Stimulated activated naive CD8-positive, alpha-beta T cell treated with anti-CD3 and anti-CD28 coated beads, Interleukin-15, amount 100 ng/mL, for 72 hours (primary cell): ENCODE data around the gene KRTCAP3.

ENCODE experiments used
- ATAC-seq: fragments of 150-1000 bp; cut with Tn5 transposase; 2 replicates; pipeline ENCODE4 v1.10.0; 2021; ENCODE audit warnings: mild to moderate bottlenecking, moderate library complexity
- DNase-seq, 2 donors: peaks; one replicate each; pipeline ENCODE4 v3.0.0; 2021 to 2022
- H3K27ac Mint-ChIP-seq, 2 donors: one replicate each; pipeline ENCODE4 v1.8.0; 2022; ENCODE audit warnings: mild to moderate bottlenecking in 2 of 2, mixed read lengths in 2 of 2, moderate library complexity in 2 of 2
- H3K27me3 Mint-ChIP-seq: one replicate; pipeline ENCODE4 v1.8.0; 2022; ENCODE audit warnings: mixed read lengths
- H3K4me1 Mint-ChIP-seq: one replicate; pipeline ENCODE4 v1.8.0; 2022; ENCODE audit warnings: mild to moderate bottlenecking, mixed read lengths
- H3K4me3 Mint-ChIP-seq, 2 donors: one replicate each; pipeline ENCODE4 v1.8.0; 2022; ENCODE audit warnings: mild to moderate bottlenecking in 2 of 2, mixed read lengths in 2 of 2, moderate library complexity in 1 of 2
- H3K9me3 Mint-ChIP-seq, 2 donors: one replicate each; pipeline ENCODE4 v1.8.0; 2022; ENCODE audit warnings: mixed read lengths in 2 of 2

KRTCAP3 gene

DNA sequence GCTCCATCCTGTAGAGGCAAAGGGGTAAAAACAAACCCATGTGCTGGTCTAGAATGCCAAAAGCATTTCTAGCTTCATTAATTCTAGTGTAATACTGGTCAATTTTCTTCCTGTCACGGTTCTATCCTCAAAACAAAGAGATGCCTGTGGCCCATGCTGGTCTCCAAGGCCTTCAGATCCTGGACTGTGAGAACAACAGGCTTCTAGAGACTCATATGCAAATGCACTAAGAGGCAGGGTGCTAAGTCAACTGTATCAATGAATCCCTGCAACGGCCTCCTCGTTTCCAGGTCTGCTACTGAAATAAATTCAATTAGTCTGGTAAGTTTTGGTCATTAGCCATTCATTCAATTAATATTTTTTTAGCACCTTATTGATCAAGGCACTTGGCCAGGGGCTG is 43.3 kb downstream of the KRTCAP3 start:
- Mint-ChIP-seq H3K9me3 (no peaks in the 10 kb centered on the region), H3K27me3 (no peaks in the 10 kb centered on the region), H3K4me1 (peaks cover 27% of the 10 kb centered on the region), H3K27ac (no peak overlapping the region), H3K4me3 (no peak overlapping the region)
- DNase-seq (no peak), ATAC-seq (no peak)

GRCh38 chr2:27489118-27489497 is 46.9 kb downstream of the KRTCAP3 start:
- DNase-seq (no peak), ATAC-seq (no peak)
- Mint-ChIP-seq H3K27ac (peak overlapping the region; percentile 78 to 97), H3K9me3 (no peaks in the 10 kb centered on the region), H3K4me3 (peak overlapping the region; percentile 90 to 96), H3K27me3 (peaks cover 18% of the 10 kb centered on the region), H3K4me1 (peaks cover 42% of the 10 kb centered on the region)

DNA sequence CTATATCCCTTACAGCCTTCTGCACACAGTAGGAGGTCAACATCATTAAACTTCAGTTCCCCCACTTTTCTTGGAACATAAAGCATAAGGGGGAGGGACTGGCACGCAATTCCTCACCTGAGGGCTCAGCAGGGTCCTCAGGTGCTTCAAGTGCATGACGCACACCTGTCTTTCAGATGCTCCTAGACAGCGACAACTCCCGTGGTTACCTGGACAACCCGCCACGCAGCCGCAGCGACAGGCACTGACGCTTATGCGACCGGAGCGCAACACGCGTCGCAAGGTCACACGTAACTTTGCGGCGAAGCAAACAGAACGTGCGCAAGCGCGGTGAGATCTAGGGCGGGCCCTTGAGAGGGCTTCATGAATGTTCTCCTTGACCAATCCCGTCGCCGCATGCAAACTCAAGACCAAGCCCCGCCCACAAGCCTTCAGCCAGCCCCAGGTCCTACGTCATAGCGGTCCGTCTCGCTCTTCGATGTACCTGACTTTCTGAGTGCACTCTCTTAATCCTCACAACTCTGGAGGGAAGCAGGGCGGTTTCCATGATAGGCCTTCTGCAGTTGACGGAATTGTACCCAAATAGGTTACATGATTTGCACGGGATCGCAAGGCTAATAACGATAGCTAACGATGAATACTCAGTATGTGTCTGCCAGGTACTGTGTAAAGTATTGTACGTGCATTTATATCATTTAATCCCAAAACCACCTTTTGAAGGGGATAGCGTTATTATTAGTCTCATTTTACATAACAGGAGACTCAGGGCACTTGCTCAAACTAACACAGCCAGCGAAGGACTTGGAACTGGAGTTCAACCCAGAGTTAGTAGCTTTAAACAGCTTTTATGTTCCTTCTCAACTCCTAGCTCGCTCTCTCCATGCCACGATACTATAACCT is 47.6 kb downstream of the KRTCAP3 start, which contains the start of gene IFT172:
TSS of gene IFT172 (minus strand) at position 246 of the 900 bp plus-strand sequence. CDS start at position 156, 90 bp downstream.
- Mint-ChIP-seq H3K4me3 (peak within 1 kb of the TSS; percentile 90 to 96), H3K27me3 (peaks cover 24% of the 10 kb centered on the region), H3K27ac (peak within 1 kb of the TSS; percentile 78 to 97), H3K4me1 (peaks cover 48% of the 10 kb centered on the region), H3K9me3 (no peaks in the 10 kb centered on the region)
- ATAC-seq (peak; percentile 97), DNase-seq (peak; percentile 97 to 99)

DNA sequence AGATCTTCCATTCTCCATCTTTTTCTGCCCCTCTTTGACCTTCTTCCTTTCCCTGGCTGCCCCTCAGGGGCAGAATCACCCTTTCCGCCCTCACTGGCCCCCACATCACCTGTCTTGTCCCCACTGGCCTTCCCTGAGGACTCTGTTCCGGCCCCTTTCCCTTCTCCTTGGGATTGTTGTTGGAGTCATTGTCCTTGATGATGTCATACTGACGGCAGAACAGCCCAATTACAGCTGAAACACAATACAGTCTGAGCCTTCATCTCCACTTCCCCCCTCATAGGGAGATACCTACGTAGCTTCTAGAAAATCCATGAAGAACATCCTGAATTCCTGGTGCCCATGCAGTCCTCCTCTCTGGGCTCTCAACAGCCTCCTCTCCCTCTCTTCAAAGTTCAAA is 50.4 kb downstream of the KRTCAP3 start:
- no peak for DNase-seq
- no peaks in the 10 kb centered on the region for H3K9me3 Mint-ChIP-seq
- H3K4me1 Mint-ChIP-seq: peaks cover 52% of the 10 kb centered on the region
- peaks cover 52% of the 10 kb centered on the region for H3K27me3 Mint-ChIP-seq
- H3K27ac Mint-ChIP-seq: no peak overlapping the region
- H3K4me3 Mint-ChIP-seq: no peak overlapping the region
- no peak for ATAC-seq

DNA sequence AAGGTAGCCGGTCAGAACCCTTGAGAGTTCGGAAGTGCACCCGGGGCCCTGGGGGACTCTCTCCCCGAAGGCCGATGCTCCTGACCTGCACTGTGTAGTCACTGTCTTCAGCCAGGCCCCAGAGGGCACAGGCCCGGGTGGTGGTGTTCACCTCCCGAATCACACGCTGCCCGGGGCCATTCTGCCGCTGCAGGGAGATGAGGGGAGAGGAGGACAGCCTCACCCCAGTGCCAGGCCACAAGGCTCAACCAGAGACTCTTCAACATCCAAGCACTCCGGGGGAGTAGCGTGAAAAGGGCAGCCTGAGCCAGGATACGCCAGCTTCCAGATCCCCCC is 51.7 kb downstream of the KRTCAP3 start:
- ATAC-seq (no peak), DNase-seq (no peak)
- Mint-ChIP-seq H3K9me3 (no peaks in the 10 kb centered on the region), H3K27ac (no peak overlapping the region), H3K4me1 (peaks cover 47% of the 10 kb centered on the region), H3K27me3 (peaks cover 63% of the 10 kb centered on the region), H3K4me3 (peak overlapping the region; percentile 65 to 78)
